Lower leg skin (tissue), 3 donors: ENCODE data around the gene FAM83E.

Experiments used
- POLR2A ChIP-seq, 2 donors: fragments of 450-650 bp; IDR thresholded peaks; one replicate each; pipeline ENCODE4 v1.6.1; 2016 to 2017; ENCODE audit warnings: antibody characterized with exemption in 2 of 2, mild to moderate bottlenecking in 1 of 2, moderate library complexity in 1 of 2
- TF ChIP-seq, protein P1 (sequence below), 3 donors: fragments of 450-650 bp; IDR thresholded peaks; one replicate each; pipeline ENCODE4 v1.5.1; 2016; ENCODE audit warnings: antibody characterized with exemption in 3 of 3, mild to moderate bottlenecking in 3 of 3, moderate library complexity in 2 of 3

- TF ChIP-seq, protein P1, sequence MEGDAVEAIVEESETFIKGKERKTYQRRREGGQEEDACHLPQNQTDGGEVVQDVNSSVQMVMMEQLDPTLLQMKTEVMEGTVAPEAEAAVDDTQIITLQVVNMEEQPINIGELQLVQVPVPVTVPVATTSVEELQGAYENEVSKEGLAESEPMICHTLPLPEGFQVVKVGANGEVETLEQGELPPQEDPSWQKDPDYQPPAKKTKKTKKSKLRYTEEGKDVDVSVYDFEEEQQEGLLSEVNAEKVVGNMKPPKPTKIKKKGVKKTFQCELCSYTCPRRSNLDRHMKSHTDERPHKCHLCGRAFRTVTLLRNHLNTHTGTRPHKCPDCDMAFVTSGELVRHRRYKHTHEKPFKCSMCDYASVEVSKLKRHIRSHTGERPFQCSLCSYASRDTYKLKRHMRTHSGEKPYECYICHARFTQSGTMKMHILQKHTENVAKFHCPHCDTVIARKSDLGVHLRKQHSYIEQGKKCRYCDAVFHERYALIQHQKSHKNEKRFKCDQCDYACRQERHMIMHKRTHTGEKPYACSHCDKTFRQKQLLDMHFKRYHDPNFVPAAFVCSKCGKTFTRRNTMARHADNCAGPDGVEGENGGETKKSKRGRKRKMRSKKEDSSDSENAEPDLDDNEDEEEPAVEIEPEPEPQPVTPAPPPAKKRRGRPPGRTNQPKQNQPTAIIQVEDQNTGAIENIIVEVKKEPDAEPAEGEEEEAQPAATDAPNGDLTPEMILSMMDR (IDR thresholded peaks at IDR 0.05) = no peak
- no peak for TF ChIP-seq POLR2A (IDR thresholded peaks at IDR 0.05)
Observed at GRCh38 chr19:48638831-48639381, 24.0 kb upstream of the FAM83E start.
